GM18508 (cell line): ENCODE data around the gene CENPO.
"Not testable (repeated sequence)": the region's sequence is repeated elsewhere in the genome, so short reads cannot be mapped to it uniquely, and the experiment has no call there.

Experiments used
- ATAC-seq: cut with Tn5 transposase; IDR thresholded peaks from one replicate; pipeline ENCODE4 v1.9.1; 2021; ENCODE audit warnings: moderate number of reproducible peaks; ENCODE audit not compliant: insufficient read depth, unreplicated experiment

CENPO gene

DNA sequence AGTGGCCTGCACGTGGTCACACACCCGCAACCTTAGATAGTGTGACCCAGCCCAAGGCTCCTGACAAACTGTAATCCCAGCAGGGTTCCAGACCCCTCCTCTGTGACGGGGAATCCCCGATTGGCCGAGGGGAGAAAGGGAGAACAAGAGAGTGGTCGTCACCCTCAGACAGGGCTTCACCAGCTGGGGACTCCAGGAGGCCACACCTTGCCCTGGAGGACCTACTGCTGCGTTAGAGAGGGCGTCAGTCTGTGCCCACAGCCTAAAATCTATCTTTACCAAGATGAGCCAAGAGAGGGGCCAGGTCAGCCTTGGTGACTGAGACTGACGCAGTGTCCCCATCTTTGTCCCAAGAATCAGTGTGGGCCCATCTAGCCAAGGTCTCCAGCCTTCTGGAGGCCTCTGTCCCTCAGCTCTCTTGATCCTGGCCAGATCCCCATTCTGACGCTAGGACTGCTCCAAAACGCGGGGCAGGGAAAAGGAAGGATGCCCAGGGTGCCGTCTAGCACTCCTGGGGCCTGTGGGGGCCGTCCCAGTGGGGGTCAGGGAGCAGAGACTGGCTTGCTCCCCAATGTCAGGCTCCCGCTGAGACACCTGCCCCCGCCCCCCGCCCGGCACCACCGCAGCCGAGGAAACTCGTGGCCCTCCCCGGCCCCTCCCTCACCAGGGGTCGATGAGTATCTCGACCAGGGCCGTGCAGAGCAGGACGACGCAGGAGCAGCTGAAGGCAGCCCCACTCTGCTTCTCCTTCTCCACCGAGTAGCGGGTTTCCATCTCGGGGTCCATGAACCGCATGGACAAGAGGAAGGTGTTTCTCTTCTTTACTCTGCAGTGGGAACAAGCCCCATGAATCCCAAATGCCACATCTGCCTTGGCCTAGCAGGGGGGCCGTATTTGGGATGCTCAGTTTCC is 40.9 kb downstream of the CENPO start:
- no peak for ATAC-seq

GRCh38 chr2:24834733-24835395 is 41.6 kb downstream of the CENPO start:
- ATAC-seq: no peak

- ATAC-seq: not testable (repeated sequence)
These were observed 42.2 kb downstream of the CENPO start for GRCh38 chr2:24835411-24835810.

DNA sequence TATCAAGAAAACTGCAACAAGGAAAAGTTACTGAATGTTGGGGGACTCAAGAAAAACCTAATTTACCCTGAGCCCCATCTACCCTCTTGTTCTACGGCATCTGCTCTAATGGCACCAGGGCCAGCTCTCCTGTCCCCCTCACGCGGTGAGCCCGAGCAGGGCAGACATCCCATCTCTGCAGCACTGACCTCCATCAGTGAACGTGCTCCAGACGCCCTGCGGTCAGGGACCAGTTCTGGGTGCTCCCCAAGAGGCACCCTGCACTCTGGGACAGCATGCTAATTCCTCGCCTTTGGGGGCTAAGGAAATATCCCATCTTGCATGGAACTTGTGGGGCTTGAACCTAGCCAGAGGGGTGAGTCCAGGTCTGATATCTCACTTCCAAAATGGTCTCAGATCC is 43.0 kb downstream of the CENPO start:
- no peak for ATAC-seq

DNA sequence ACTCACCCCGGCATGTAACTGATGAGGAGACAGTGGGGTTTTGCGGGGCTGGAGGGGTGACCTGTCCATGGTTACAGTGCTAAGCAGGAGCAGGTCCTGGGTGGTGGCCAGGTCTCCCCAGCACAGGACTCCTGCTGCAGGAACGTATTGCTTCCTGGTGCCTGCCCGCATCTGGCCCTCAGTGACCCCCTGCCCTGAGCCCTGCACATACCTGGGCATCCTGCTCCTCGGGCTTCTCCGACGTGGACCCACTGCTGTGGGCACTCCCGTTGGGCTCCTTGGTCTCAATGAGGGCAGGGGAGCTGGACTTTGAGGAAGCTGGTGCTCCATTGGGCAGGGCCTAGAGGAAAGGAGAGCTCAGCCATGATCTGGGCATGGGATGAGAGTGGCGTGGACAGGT is 43.5 kb downstream of the CENPO start:
- no peak for ATAC-seq

DNA sequence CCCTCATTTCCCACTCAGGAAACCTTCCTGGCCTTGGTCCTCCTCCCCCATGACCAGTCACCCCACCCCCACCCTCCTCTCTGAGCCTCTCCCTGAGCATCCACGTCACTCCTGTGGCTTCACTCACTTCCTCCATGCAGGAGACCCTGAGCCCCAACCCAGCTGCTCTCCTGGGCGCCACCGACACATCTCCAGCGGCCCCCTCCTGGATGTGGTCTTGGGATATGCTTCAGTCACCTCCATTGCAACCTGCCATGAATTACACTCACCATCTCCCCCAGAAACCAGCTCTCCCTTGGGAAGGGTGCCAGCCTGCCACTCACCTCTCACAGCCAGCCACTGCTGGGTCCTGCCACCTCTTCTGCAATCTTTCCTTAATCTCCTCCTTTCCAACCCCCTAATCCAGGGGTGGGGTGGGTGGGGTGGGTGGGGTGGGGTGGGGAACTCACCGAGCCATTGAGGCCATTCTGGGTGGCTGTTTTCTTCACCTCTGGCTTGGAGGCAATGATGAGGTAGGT is 44.8 kb downstream of the CENPO start:
- no peak for ATAC-seq

DNA sequence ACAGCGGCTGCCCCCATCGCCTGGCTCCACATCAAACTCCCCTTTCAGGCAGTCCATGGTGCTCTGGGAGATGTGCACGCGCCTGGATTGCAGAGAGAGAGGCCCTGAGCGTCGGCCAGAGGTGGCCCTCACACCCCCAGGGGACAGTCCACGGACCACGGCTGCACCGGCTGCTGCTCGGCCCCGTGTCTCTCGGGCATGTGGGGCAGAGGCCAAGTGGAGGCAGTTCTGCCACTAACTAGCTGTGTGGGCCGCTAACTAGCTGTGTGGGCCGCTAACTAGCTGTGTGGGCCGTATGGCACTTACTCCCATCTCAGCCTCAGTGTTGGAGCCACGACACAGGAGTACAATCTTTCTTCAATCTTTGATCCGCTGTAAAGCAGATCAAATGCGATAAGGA is 45.3 kb downstream of the CENPO start:
- ATAC-seq: no peak

DNA sequence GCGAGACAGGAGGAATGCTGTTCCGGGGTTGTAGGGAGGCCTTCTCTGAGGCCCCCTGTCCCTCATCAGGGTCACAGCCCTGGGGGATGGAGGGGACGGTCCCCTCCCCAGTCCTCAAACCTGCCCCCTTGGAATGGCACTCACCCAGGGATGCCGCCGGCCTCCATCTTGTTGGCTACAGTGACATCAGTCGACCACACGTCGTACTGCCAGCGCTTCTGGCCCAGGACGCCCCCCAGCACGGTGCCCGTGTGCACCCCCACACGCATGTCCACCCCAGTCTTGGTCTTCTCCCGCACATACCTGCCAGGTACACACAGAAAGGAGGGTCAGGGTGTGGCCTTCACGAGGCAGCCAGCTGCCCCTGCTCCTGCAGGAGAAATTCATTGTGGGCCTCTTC is 46.5 kb downstream of the CENPO start:
- no peak for ATAC-seq

- no peak for ATAC-seq
These were observed 47.1 kb downstream of the CENPO start for GRCh38 chr2:24840164-24840869.

GRCh38 chr2:24840962-24841945 is 48.0 kb downstream of the CENPO start:
- ATAC-seq: no peak

DNA sequence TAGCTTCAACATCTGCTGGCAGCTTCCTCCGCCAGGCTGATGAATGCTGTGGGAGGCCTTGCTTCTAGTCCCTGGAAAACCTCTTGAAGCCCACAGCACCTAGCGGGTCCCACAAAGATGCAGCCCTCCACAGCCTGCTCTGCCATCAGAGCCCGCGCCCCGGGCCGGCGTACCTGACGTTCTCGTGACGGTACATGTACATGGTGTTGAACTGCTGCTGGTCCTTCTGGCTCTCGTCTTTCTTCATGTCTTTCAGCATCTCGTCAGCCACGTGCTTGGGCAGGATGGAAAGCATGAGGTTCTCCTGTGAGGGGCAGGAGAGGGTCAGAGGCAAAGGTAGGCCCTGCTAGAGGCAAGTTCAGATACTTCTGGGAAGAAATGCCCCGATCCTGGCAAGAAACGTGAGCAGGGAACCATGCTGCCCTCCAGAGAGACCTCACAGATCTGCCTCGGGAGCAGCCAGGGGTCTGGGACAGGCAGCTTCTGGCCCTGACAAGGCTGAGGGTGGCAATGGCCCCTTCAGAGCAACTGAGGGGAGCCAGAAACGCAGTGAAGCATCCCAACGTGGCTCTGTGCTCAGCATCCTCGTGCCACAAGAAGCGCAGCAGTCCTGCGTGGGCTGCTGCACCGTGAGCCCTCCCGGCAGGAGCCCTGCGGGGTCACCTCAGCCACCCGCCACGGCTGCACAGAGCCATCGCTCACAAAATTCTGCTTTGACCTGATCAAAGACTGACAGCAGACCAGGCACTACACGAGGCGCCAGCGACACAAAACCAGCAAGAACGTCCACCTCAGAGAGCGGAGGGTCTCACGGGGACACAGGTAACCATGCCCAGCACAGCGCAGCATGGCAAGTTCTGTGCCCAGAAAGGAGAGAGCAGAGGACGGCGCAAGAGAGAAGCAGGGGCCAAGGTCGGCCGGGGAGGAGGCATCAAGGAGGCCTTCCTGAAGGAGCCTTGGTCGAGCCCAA is 49.1 kb downstream of the CENPO start:
- ATAC-seq: no peak

DNA sequence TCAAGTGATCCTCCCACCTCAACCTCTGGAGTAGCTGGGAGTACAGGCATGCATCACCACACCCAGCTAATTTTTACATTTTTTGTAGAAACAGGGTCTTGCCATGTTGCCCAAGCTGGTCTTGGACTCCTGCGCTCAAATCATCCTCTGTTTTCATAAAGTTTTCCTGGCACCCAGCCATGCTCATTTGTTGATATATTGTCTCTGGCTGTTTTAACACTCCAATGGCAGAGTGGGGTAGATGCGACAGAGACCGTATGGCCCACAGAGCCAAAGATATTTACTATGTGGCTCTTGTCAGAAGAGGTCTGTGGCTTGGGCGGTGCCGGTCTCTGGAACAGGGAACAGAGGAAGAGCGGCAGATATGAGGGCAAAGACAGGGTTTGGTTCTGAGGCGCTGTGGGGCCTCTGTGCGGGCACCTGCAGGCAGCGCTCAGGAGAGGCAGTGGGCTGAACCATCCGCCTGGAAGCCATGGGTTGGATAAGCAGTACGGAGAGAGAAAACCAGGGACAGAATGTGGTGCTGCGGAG is 50.2 kb downstream of the CENPO start:
- ATAC-seq: no peak

GRCh38 chr2:24844023-24844685 is 50.9 kb downstream of the CENPO start:
- no peak for ATAC-seq

- ATAC-seq: no peak
These were observed 52.5 kb downstream of the CENPO start for GRCh38 chr2:24845691-24846090.

GRCh38 chr2:24850944-24851343 is 57.7 kb downstream of the CENPO start:
- no peak for ATAC-seq

- ATAC-seq: no peak
These were observed 58.8 kb downstream of the CENPO start for GRCh38 chr2:24852026-24852425.

DNA sequence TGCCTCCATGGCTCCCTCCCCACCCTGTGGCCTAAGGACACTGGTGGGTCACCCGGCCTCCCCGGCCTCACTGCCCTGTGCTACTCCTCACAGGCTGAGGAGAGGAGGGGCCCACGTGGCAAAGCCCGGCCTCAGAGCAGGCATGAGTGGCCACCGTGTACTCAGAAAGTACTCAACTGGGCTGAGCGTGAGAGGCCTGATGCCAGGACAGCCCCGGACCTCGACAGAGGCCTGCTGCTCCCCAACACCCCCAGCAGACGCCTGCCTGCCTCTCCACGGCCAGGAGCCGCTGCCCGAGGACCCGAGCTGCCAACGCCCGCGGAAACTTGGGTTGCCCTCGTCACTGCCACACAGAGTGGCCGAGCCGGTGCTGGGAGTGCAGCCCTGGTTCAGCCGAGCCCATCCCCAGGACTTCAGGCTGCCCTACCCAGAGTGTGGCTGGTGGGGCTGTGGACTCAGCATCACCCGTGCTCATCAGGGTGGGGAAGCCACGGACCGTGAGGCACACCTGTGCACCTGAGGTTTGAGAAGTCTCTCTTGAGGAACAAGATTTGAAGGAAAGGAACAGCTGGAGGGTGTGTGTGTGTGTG is 59.3 kb downstream of the CENPO start:
- no peak for ATAC-seq
